Prostate gland (tissue), 2 donors: ENCODE results near the gene RAD23B. TPM values are rescaled to one million over a fixed set of nuclear protein-coding genes. Genes with fewer than 3 reads are reported as not detected.

Experiments used
- DNase-seq: peaks from one replicate; pipeline ENCODE4 v3.0.0-alpha.2; 2019; ENCODE audit warnings: low spot score
- H3K27ac ChIP-seq, 2 donors: fragments of 200-600 bp; sonication (generic); 2 replicates each; pipeline ENCODE4 v1.5.1; 2017 to 2019
- H3K27me3 ChIP-seq: fragments of 200-600 bp; sonication (generic); replicated peaks from 2 replicates; pipeline ENCODE4 v1.5.1; 2019; ENCODE audit not compliant: insufficient read depth
- H3K36me3 ChIP-seq, 2 donors: fragments of 200-600 bp; sonication (generic); 1 replicate in 1 of 2; 2 replicates in 1 of 2; pipeline versions ENCODE4 v1.5.1 to v1.8.1; 2017 to 2019
- H3K4me1 ChIP-seq: fragments of 200-600 bp; sonication (generic); replicated peaks from 2 replicates; pipeline ENCODE4 v1.5.1; 2019
- H3K4me3 ChIP-seq, 2 donors: fragments of 200-600 bp; sonication (generic); 2 replicates each; pipeline ENCODE4 v1.5.1; 2017 to 2019
- H3K9me3 ChIP-seq: fragments of 200-600 bp; sonication (generic); 2 replicates; pipeline ENCODE4 v1.5.1; 2017
- CTCF ChIP-seq, 4 experiments: fragments of 200-600 bp in 2 of 4; fragments of 450-650 bp in 2 of 4; sonication (generic) in 2 of 4; IDR thresholded peaks; 1 replicate in 3 of 4; 2 replicates in 1 of 4; pipeline ENCODE4 v1.5.1; 2016 to 2019; ENCODE audit warnings: antibody characterized with exemption in 4 of 4, mild to moderate bottlenecking in 2 of 4, moderate library complexity in 2 of 4
- POLR2A ChIP-seq: fragments of 450-650 bp; IDR thresholded peaks from one replicate; pipeline ENCODE4 v1.6.1; 2016; ENCODE audit warnings: antibody characterized with exemption, mild to moderate bottlenecking
- POLR2AphosphoS5 ChIP-seq: sonication (generic); formaldehyde crosslinking; IDR thresholded peaks from one replicate; pipeline ENCODE4 v1.6.1; 2017; ENCODE audit warnings: antibody characterized with exemption
- WGBS: methylation state at CpG from one replicate; pipeline ENCODE4 v1.1.5; 2018; 5-methylcytosine and 5-hydroxymethylcytosine counted together
- intact Hi-C: fragments of 100-400 bp; cut with DNase I; formaldehyde crosslinking; loops from one replicate; pipeline ENCODE4 v1.14.2; 2022
- total RNA-seq, 2 donors: library from RNA; depleted of rRNA; stranded (reverse); fragments of >200 nt; gene quantifications; one replicate each; pipeline ENCODE4 v1.1.0, GENCODE V29; 2016

The RAD23B gene
- 100 to 1,000 TPM in 1 of 2 donors, 10 to 100 TPM in 1; 92.3 to 111 TPM for total RNA-seq

GRCh38 chr9:107282759-107283622 is at the start of gene RAD23B:
Gene RAD23B, plus strand, starts transcription at chr9:107283279. Its CDS starts 351 bp downstream, at chr9:107283630.
- H3K4me3 ChIP-seq: peak within 1 kb of the TSS; percentile 99 to 100
- H3K4me1 ChIP-seq: peaks cover 3% of the 10 kb centered on the region
- no peaks in the 10 kb centered on the region for H3K9me3 ChIP-seq
- DNase-seq: peak; percentile 98
- H3K36me3 ChIP-seq: no peaks in the 10 kb centered on the region
- intact Hi-C loops: loop anchor here (10.0 kb wide), 1 partner anchor 418 kb away; the partner anchor contains the start of gene ZNF462
- TF ChIP-seq POLR2A (peak; percentile 89), POLR2AphosphoS5 (peak; percentile 93), CTCF (IDR thresholded peaks at IDR 0.05) (peak in 2 of 4 experiments; percentile 3 to 34)
- H3K27me3 ChIP-seq: no peaks in the 10 kb centered on the region
- WGBS: under 1% methylated on average over 84 of the region's 101 CpGs
- H3K27ac ChIP-seq: peak within 1 kb of the TSS; percentile 99 to 100

- Histone ChIP-seq H3K36me3 (no peaks in the 10 kb centered on the region), H3K27me3 (no peaks in the 10 kb centered on the region), H3K9me3 (no peaks in the 10 kb centered on the region), H3K4me3 (no peak overlapping the region), H3K4me1 (no peaks in the 10 kb centered on the region), H3K27ac (no peak overlapping the region)
- TF ChIP-seq POLR2A (no peak), POLR2AphosphoS5 (no peak), CTCF (IDR thresholded peaks at IDR 0.05) (no peak)
- WGBS: 72% methylated on average over 3 of the region's 3 CpGs
- intact Hi-C loops: loop anchor here (10.0 kb wide), 1 partner anchor 189 kb away; no protein-coding TSS in a partner anchor
- DNase-seq: no peak
Measured at GRCh38 chr9:107235765-107236442, 47.2 kb upstream of the RAD23B start.

- Histone ChIP-seq H3K36me3 (no peaks in the 10 kb centered on the region), H3K27ac (no peak overlapping the region), H3K4me1 (no peaks in the 10 kb centered on the region), H3K4me3 (no peak overlapping the region), H3K27me3 (no peaks in the 10 kb centered on the region), H3K9me3 (no peaks in the 10 kb centered on the region)
- WGBS: 89% methylated on average over 6 of the region's 6 CpGs
- TF ChIP-seq CTCF (IDR thresholded peaks at IDR 0.05): no peak
- no peak for DNase-seq
- intact Hi-C loops: loop anchor here (10.0 kb wide), 1 partner anchor 187 kb away; no protein-coding TSS in a partner anchor
Measured at GRCh38 chr9:107237873-107238272, 45.2 kb upstream of the RAD23B start.

GRCh38 chr9:107239474-107239873 is 43.6 kb upstream of the RAD23B start:
- WGBS: 66% methylated on average over 2 of the region's 2 CpGs
- no peaks in the 10 kb centered on the region for H3K36me3 ChIP-seq
- H3K4me1 ChIP-seq: no peaks in the 10 kb centered on the region
- peak in 2 of 4 experiments; percentile 33 to 40 for TF ChIP-seq CTCF (IDR thresholded peaks at IDR 0.05)
- TF ChIP-seq POLR2A: no peak
- no peak for TF ChIP-seq POLR2AphosphoS5
- H3K27ac ChIP-seq: no peak overlapping the region
- DNase-seq: no peak
- H3K9me3 ChIP-seq: no peaks in the 10 kb centered on the region
- no peak overlapping the region for H3K4me3 ChIP-seq
- no peaks in the 10 kb centered on the region for H3K27me3 ChIP-seq
- intact Hi-C loops: loop anchor here (10.0 kb wide), 1 partner anchor 185 kb away; no protein-coding TSS in a partner anchor
